GM12878 (cell line): Measurements from ENCODE around the gene STX12.
"Not testable (repeated sequence)": the region's sequence is repeated elsewhere in the genome, so short reads cannot be mapped to it uniquely, and the experiment has no call there.

Experiments used
- ATF7 ChIP-seq: fragments of 450-650 bp; IDR thresholded peaks from 2 replicates; pipeline ENCODE4 v1.6.1; 2016; ENCODE audit warnings: low read depth, mild to moderate bottlenecking
- CTCF ChIP-seq, 3 experiments: IDR thresholded peaks in 2 of 3; conservative IDR thresholded peaks in 1 of 3; 2 replicates each; pipeline ENCODE4 v1.5.1; 2011; ENCODE audit warnings: low read depth in 3 of 3, low read length in 3 of 3, mild to moderate bottlenecking in 3 of 3, control low read depth in 2 of 3, moderate library complexity in 2 of 3, inconsistent platforms in 1 of 3, mixed read lengths in 1 of 3; ENCODE audit not compliant: control insufficient read depth in 2 of 3, insufficient read depth in 1 of 3; ENCODE audit errors: extremely low read depth in 1 of 3
- IKZF2 ChIP-seq, 2 experiments: fragments of 450-650 bp; IDR thresholded peaks; 2 replicates each; pipeline ENCODE4 v1.6.1; 2017; ENCODE audit warnings: mild to moderate bottlenecking in 2 of 2, moderate library complexity in 2 of 2
- LARP7 ChIP-seq: fragments of 450-650 bp; IDR thresholded peaks from 2 replicates; pipeline ENCODE4 v1.6.1; 2017; ENCODE audit warnings: mild to moderate bottlenecking
- REST ChIP-seq: IDR thresholded peaks from 2 replicates; pipeline ENCODE4 v1.6.1; 2012; ENCODE audit warnings: mild to moderate bottlenecking, low read depth, low read length

DNA sequence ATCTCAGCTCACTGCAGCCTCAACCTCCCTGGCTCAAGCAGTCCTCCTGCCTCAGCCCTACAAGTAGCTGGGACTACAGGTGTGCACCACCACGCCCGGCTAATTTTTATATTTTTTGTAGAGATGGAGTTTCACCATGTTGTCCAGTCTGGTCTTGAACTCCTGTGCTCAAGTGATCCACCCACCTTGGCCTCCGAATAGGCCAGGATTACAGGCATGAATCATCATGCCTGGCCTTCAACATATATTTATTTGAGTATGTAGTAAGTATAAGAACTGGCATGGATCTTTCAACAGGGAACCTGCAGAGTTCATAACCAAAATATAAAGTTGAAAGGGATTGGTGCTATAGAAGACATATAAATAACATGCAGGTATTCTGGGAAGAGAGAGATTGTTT lies 2.3 kb downstream of the STX12 start:
- not testable (repeated sequence) for TF ChIP-seq REST; ATF7; IKZF2 (IDR thresholded peaks at IDR 0.05); CTCF (IDR thresholded peaks at IDR 0.05 in 2 of 3, conservative IDR thresholded peaks at IDR 0.05 in 1 of 3; ENCODE audit: control insufficient read depth in 2 of 3, extremely low read depth in 1 of 3, insufficient read depth in 1 of 3, low read depth in 3 of 3, low read length in 3 of 3); LARP7
